GM18858 (cell line): ENCODE data around the gene CHMP6.

Experiments
- ATAC-seq: cut with Tn5 transposase; IDR thresholded peaks from one replicate; pipeline ENCODE4 v1.9.1; 2021; ENCODE audit not compliant: unreplicated experiment

Gene CHMP6

DNA sequence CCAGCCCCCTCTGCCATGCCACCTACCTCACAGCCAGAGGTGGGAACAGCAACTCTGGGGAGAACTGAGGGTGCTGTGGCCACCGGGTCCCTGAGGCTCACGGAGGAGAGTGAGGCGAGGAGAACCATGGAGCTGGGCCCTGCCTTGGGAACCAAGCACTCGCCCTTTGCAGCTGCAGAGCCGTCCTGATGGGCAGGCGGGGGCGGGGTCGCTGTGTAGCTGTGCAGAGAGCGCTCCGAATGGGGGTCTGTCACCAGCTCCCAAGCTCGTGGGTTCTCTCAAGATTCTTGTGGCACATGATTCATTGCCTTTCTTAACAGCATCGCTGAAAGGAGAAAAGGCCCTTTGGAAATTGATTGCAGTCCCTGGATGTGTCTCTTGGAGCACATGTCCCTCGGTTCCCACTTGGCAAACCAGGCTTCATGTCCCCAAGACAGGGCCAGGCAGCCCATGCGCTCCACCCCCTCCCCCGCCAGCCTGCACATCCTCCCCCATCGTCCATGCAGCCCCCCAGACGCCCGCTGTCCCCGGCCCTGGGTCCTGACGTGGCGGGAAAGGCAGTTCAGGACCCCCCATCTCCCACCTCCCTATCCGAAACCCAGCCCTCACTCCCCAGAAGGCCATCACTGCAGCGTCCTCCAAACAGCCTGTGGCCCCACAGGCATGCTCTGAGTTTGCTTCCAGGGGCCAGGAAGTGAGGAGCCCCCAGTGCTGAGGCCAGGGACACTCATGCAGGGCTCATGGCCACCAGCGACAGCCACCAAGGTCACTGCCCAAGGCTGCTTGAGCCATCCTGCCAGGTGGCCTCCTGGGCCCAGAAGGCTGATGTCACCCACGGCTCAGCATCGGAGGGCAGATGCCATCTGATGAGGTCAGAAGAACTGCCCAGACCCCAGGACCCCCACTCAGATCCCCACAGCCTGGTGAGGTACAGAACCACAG lies 20.6 kb upstream of the CHMP6 start:
- ATAC-seq = no peak

DNA sequence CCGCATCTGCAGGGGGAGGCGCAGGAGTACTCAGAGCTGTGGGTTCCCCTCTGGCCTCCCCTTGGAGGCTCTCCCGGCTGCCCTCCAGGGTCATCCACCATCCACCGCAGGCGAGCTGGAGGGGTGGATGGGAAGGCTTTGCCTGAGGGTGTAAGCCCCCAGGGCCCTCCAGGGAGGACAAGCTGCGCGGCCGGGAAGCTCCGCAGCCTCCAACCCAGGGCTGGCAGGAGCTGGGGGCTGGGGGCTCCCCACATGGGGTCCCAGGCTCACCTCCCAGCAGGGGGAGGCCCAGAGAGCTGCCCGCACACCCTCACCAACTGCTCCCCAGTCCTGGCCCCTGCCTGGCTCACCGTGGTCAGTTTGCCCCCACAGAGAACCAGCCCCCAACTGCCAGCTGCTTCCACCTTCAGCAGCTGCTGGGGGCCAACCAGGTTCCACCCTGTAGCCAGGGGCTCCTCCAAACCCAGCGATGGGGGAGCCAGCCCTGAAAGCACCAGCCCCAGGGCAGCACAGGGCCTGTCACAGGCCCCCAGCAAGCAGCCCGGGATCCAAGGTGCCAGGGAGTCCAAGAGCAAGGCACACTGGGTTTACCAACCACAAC lies 19.8 kb upstream of the CHMP6 start:
- ATAC-seq = no peak

DNA sequence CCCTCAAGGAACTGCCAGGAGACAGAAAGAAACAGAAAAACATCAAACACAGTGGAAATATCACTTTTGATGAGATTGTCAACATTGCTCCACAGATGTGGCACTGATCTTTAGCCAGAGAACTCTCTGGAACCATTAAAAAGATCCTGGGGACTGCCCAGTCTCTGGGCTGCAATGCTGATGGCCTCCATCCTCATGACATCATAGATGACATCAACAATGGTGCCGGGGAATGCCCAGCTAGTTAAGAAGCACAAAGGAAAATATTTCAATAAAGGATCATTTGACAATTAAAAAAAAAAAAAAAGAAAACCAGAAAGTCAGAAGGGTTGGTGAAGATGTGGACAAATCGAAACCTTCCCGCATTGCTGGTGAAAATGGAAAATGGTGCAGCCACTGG lies 14.9 kb upstream of the CHMP6 start:
- no peak for ATAC-seq

GRCh38 chr17:80977172-80977571 lies 14.5 kb upstream of the CHMP6 start:
- no peak for ATAC-seq

DNA sequence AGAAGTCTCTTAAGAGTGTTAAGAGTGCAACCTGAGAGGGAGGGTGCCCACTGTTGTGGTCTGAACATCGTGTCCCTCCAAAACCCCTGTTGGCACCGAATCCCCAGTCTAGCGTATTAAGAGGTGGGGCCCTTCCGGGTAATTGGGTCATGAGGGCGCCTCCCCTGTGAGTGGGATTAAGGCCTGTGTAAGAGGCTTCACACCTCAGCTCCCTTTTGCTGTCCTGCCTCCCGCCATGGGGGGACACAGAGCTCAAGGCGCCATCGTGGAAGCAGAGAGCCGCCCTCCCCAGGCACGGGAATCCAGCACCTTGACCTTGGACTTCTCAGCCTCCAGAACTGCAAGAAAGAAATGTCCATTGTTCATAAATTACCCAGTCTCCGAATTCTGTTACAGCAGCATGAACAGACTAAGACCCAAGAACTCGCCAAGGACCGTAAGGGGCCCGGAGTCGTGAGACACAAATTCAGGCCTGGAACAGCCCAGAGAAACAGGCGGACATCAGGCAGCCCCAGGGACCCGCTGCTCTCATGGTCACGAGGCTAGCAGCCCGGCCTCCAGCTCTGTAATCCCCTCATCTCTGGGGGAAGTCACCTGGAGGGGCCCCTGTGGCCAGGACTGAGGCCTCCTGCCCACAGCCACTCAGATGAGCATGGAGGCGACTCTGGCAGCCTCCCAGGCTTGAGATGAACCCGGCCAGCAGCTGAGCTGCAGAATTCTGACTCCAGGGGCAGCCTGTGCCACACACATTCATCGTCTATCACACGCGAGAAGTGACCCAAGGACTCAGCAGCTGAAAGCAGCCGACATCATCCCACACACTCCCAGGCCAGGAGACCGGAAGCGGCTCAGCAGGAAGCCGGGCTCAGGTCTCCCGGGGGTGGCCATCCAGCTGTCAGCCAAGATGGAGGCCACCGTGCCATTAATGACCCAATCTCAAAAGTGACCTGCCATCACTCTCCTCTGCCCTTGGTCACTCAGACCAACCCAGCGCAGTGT lies 12.8 kb upstream of the CHMP6 start:
- ATAC-seq = no peak

DNA sequence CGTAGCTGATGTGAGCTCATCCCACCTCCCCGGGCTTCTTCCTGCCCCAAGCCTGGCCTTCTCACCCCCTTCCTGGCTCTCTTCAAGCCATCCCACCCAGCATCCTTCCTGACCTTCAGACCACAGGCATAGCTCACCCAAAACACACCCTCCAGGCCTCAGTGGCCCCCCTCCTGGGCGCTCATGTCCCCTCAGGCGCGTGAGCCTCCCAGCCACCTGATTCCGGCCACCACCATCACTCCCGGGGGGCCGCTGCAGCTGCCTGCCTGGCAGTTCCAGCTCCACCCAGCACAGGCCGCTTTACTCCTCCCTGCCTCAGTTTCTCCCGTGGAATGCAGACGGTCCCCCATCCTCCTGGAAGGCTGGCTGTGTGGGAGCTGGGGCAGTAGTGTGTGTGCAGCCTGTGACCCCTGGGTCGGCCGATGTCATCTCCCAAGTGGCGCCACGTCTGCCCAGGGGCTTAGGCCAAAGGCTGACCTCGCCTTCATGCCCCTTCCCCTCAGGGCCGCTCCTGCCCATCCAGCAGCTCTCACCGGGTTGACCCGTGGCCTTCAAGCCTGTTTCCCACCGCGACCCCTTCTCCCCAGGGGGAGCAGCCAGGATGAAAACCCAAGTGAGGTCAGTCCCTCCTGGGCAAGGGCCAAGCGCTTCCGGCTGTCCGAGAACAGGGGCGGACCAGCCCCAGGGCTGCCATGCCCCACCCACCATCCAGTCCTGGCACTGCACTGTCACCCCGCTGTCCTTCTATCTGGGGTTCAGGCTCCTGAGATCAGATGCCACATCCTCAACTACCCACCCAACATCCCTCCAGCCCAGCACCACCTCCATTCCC lies 11.9 kb upstream of the CHMP6 start:
- no peak for ATAC-seq

DNA sequence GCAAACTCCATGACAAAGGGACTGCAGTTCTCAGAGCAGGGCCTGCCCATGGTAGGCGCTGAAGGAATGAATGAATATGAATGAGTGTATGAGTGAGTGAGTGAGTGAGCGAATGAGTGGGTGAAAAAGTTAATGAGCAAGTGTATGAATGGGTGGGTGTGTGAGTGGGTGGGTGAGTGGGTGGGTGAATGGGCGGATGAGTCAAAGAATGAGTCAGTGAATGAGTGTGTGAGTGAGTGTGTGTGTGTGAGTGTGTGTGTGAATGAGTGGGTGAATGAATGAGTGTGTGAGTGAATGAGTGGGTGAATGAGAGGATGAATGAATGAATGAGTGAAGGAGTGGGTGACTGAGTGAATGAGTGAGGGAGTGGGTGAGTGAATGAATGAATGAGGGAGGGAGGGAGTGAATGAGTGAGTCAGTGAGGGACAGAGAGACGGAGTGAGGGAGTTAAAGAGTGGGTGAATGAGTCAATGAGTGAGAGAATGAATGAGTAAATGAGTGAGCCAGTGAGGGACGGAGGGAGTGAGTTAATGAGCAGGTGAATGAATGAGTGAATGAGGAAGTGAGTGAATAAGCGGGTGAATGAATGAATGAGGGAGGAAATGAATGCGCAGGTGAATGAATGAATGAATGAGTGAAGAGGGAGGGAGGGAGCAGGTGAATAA lies 11.1 kb upstream of the CHMP6 start:
- ATAC-seq = no peak

GRCh38 chr17:80981062-80981902 lies 10.4 kb upstream of the CHMP6 start:
- no peak for ATAC-seq

GRCh38 chr17:80981929-80982425 lies 9.7 kb upstream of the CHMP6 start:
- ATAC-seq = no peak

DNA sequence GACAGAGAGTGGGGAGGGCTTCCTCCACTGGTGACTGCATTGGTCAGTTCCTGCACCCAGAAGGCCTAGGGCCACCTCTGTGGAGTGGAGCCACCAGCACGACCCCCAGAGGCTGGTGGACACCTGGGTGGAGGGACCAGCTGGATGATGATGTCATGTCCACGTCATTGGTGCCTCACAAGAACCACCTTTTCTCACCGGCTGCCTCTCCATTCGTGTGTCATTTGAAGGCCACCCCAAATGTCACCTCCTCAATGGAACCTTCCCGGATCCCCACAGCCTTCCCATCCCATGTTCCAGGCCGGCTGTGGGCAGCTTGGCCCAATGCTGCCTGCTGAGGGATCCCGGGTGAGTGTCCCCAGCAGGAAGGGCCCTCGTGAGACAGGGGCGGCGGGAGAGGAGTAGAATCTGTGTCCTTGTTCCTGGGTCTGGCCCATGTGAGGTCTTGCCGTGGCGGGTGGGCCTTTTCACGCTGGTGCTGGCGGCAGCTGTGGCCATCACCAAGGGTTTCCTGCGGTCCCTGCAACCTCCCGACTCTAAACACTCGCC lies 9.1 kb upstream of the CHMP6 start:
- no peak for ATAC-seq

DNA sequence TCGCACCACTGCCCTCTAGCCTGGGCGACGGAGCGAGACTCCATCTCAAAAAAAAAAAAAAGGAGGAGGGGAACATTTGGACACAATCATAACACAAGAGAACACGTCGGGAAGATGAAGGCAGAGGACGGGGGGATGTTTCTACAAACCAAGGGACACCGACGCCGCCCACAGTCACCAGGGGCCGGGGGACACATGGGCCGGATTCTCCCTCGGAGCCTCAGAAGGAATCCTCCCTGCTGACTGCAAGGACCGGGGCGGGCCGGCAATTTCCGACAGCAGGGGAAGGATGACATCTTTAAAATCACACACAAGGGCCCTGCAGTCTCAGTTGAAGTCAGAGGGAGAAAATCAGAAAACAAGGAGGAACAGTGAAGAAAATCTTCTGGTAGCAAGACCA lies 8.1 kb upstream of the CHMP6 start:
- no peak for ATAC-seq

DNA sequence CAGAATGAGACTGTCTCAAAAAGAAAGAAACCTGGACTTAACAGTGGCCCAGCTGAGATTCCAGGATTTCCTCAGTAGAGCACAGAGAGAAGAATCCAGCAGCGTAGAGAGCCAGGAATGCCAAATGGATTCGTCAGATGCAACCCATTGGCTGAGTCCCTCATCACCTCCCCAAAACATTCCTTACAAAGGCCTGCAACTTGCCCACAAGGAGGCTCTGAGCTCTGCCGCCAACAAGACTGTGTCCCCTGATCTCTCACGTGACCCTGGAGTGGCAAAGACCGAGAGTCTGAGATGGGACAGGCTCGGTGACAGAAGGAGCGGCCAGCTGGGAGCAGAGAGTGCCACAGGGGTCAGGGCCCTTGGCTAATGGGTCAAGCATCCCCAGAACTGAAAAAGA lies 6.9 kb upstream of the CHMP6 start:
- no peak for ATAC-seq

DNA sequence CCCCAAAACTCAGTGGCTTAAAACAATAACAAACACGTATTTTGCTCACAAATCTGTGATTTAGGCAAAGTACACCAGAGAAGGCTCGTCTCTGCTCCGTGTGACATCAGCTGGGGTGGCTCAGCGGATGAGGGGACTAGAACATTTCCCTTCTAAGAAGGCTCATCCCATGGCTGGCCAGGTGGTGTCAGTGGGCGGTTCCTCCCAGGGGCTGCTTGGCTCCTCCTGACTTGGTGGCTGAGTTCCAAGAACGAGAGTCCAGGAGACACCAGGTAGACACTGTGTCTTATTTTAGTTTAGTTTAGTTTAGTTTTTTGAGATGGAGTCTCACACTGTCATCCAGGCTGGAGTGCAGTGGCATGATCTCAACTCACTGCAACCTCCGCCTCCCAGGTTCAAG lies 5.6 kb upstream of the CHMP6 start:
- no peak for ATAC-seq

DNA sequence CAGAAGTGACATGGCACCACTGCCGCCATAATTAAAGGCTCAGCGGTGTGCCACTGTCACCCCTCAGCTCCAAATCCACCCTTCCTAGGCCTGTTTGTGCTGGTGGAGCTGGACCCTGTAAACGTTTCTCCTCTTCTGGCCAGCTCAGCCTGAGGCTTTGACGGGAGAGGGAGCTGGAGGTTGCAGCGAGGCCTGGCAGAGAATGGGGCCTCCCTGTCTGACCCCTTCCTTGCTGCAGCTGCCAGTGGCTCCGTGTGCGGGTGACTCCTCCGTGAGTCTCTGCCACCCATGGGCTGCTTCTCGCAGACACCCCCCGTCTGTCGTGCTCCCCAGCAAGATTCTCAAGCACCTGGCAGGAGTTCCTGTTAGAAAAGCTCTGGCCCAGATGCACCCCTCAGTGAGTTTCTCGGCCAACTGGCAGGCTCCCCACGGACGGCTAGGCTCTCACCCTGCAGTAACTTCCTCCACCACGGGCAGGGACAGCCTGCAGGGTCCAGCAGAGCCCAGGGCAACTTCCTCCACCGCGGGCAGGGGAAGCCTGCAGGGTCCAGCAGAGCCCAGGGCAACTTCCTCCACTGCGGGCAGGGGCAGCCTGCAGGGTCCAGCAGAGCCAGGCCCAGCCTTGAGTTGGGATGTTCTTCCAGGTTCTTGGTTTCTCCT lies 4.7 kb upstream of the CHMP6 start:
- no peak for ATAC-seq

DNA sequence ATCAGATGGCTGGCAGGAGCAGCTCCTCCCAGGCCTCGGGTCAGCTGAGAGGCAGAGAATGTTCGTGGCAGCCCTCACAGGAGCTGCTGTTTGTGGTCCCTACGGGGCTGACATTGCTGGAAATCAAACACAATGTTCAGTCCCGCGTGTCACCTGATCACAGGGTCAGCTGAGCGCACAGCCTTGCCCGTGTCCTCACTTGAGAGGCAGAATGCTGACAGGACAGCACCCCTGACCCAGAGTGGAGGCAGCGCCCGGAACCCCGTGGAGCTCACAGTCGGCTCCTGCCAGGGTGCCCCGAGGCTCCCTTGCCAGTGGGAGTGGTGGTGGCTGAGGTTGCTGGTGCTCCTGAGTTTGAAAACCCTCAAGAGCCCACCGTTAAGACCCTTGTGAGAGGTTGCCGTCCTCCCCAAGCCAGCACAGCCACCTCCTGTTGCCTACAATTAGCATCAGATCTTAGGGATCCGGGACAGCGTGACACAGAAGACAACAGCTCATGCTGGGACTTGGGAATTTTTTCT lies 3.6 kb upstream of the CHMP6 start:
- ATAC-seq = no peak

GRCh38 chr17:80989586-80989913 lies 2.1 kb upstream of the CHMP6 start:
- no peak for ATAC-seq

DNA sequence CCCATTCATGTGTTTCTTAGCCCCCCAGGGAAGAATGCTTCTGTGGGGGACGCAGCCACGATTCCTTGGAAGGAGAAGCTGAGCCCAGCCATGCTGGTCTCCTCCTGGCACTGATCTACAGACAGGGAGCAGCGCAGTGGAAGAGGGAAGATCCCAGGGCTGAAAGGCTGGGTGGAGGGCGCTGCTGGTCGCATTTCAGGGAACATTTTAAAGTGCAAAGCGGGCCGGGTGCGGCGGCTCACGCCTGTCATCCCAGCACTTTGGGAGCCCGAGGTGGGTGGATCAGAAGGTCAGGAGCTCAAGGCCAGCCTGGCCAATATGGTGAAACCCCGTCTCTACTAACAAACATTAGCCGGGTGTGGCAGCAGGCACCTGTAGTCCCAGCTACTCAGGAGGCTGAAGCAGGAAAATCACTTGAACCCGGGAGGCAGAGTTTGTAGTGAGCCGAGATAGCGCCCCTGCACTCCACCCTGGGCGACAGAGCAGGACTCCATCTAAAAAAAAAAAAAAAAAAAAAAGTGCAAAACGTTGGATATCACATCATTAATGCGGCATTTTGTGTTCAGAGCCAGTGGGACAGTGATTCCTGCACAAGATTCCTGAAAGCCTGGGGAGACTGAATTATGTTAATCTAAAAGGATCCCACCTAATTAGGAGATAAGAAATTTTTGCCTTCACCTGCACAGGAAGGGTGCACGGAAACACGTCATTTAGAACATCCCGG lies 558 bp upstream of the CHMP6 start:
- ATAC-seq = no peak
